GM19372 (cell line): ENCODE results near the gene TLCD1.
"Not testable (repeated sequence)": the region's sequence is repeated elsewhere in the genome, so short reads cannot be mapped to it uniquely, and the experiment has no call there.

Experiments
- ATAC-seq: cut with Tn5 transposase; IDR thresholded peaks from one replicate; pipeline ENCODE4 v1.9.1; 2021; ENCODE audit warnings: mild to moderate bottlenecking, low read depth, moderate library complexity; ENCODE audit not compliant: unreplicated experiment

TLCD1 gene

GRCh38 chr17:28733346-28733745, 7.3 kb upstream of the TLCD1 start:
- ATAC-seq: no peak

GRCh38 chr17:28729950-28730330, 3.9 kb upstream of the TLCD1 start:
- no peak for ATAC-seq

GRCh38 chr17:28728364-28729200, 2.5 kb upstream of the TLCD1 start, which contains the start of gene NEK8:
TSS of gene NEK8 (plus strand) at chr17:28728788. CDS start at chr17:28728814, 26 bp downstream.
- ATAC-seq: peak; percentile 47

- ATAC-seq: peak; percentile 42
Measured at GRCh38 chr17:28726627-28727491, 826 bp upstream of the TLCD1 start.

- ATAC-seq: no peak
Measured at GRCh38 chr17:28725660-28726225, 290 bp downstream of the TLCD1 start.

- no peak for ATAC-seq
Measured at GRCh38 chr17:28725166-28725659, 820 bp downstream of the TLCD1 start.

- ATAC-seq: no peak
Measured at GRCh38 chr17:28724500-28725165, 1.4 kb downstream of the TLCD1 start.

GRCh38 chr17:28723836-28724499, 2.1 kb downstream of the TLCD1 start:
- ATAC-seq: not testable (repeated sequence)

GRCh38 chr17:28723159-28723835, 2.7 kb downstream of the TLCD1 start:
- ATAC-seq: no peak

GRCh38 chr17:28722417-28723158, 3.4 kb downstream of the TLCD1 start:
- ATAC-seq: no peak

GRCh38 chr17:28720997-28721329, 5.1 kb downstream of the TLCD1 start:
- not testable (repeated sequence) for ATAC-seq

- ATAC-seq: no peak
Measured at GRCh38 chr17:28720247-28720996, 5.6 kb downstream of the TLCD1 start.

GRCh38 chr17:28719021-28719433, 7.0 kb downstream of the TLCD1 start:
- no peak for ATAC-seq

GRCh38 chr17:28718333-28719020, 7.6 kb downstream of the TLCD1 start:
- ATAC-seq: no peak

GRCh38 chr17:28717578-28718332, 8.3 kb downstream of the TLCD1 start, which contains the start of gene RAB34:
TSS of gene RAB34 (minus strand) at chr17:28717868. CDS start at chr17:28717266, 602 bp downstream.
- no peak for ATAC-seq

GRCh38 chr17:28716740-28717577, 9.1 kb downstream of the TLCD1 start:
- no peak for ATAC-seq
